Heart left ventricle (tissue), 13 donors: ENCODE results near the gene LBX1.

Experiments
- CTCF ChIP-seq, 12 donors: fragments of 200-600 bp; sonication (generic) in 4 of 12; IDR thresholded peaks; one replicate each; pipeline versions ENCODE4 v1.5.0 to v1.8.0; 2018 to 2022; ENCODE audit warnings: antibody characterized with exemption in 12 of 12, mild to moderate bottlenecking in 5 of 12
- POLR2A ChIP-seq, 2 donors: fragments of 450-650 bp; IDR thresholded peaks; one replicate each; pipeline ENCODE4 v1.6.1; 2017; ENCODE audit warnings: antibody characterized with exemption in 2 of 2, mild to moderate bottlenecking in 2 of 2, moderate library complexity in 2 of 2
- donor health status: ischemic (EF 13 %, LVEDD 7.1; RV severe dilation, severe dysfunction).
- donor health status: DM: no; HTN: yes; CAD: no.
- donor health status: DM: no; HTN: no; CAD: no.
- donor health status: ischemic (EF 25% LVEDD 6.9; RV normal size, moderate dysfunction).
- donor health status: ischemic (EF 25% LVEDD 5.7; RV mildly dilated, moderate dysfunction).
- donor health status: ischemic (EF 35%, LVEDD 5.7; RV mildly dilated, moderate dysfunction).
- donor health status: nonischemic (EF 11% LVEDD 7.7; RV severe dilation, severe dysfunction).
- donor health status: DM: yes; HTN: yes; CAD: no.
- donor health status: PGD.
- donor health status: ischemic (EF 29% LVEDD 5.4; RV normal size, mild dysfunction).
- donor health status: nonischemic (EF 23%, LVEDD 6.1; RV moderate dilation, normal function).

GRCh38 chr10:101273741-101274140, 44.5 kb upstream of the LBX1 start:
- no peak for TF ChIP-seq CTCF (IDR thresholded peaks at IDR 0.05)
- no peak for TF ChIP-seq POLR2A (IDR thresholded peaks at IDR 0.05)
